ENCODE results near the gene SLC25A14. TPM values are rescaled to one million over a fixed set of nuclear protein-coding genes. Genes with fewer than 3 reads are reported as not detected.

SLC25A14 gene
- total RNA-seq, 4 donors from 2014 or later = 6.2 to 8.4 (median 6.4) TPM

DNA sequence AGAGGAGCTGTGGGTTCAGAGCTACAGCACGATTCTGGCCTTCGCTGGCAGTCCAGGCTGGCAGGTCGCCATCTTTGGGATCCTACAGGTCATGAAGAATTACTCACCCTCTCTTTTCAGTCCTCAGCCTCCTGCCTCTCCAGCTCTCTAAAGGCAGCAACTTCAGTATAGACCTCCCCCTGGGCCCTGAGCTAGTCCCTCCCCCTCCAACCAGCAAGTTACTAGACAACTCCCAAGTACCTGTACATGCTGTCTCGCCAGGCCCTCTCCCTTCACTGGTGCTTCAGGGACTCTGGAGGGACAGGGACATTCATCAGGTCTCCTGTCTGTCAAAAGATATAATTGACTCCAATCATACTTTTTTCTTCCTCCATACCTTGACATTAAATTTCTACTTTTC is 45.8 kb downstream of the SLC25A14 start, which contains the start of gene GPR119:
Gene GPR119 (minus strand): TSS at position 155 of the 400 bp plus-strand sequence. CDS start 227 bp downstream, outside the sequence.
- Histone ChIP-seq H3K4me1 (no peaks in the 10 kb centered on the region), H3K9me3 (no peaks in the 10 kb centered on the region), H3K27me3 (no peaks in the 10 kb centered on the region), H3K36me3 (no peaks in the 10 kb centered on the region), H3K27ac (no peak within 1 kb of the TSS), H3K4me3 (no peak within 1 kb of the TSS)
- DNase-seq = no peak
- no peak for TF ChIP-seq POLR2A (IDR thresholded peaks at IDR 0.05)
- TF ChIP-seq, protein P1, sequence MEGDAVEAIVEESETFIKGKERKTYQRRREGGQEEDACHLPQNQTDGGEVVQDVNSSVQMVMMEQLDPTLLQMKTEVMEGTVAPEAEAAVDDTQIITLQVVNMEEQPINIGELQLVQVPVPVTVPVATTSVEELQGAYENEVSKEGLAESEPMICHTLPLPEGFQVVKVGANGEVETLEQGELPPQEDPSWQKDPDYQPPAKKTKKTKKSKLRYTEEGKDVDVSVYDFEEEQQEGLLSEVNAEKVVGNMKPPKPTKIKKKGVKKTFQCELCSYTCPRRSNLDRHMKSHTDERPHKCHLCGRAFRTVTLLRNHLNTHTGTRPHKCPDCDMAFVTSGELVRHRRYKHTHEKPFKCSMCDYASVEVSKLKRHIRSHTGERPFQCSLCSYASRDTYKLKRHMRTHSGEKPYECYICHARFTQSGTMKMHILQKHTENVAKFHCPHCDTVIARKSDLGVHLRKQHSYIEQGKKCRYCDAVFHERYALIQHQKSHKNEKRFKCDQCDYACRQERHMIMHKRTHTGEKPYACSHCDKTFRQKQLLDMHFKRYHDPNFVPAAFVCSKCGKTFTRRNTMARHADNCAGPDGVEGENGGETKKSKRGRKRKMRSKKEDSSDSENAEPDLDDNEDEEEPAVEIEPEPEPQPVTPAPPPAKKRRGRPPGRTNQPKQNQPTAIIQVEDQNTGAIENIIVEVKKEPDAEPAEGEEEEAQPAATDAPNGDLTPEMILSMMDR (IDR thresholded peaks at IDR 0.05) = no peak
- intact Hi-C loops (cut with DNase I) = no loop called here
- 49 to 59% methylated on average over 2 to 4 of the region's 4 CpGs for WGBS, 2 donors

DNA sequence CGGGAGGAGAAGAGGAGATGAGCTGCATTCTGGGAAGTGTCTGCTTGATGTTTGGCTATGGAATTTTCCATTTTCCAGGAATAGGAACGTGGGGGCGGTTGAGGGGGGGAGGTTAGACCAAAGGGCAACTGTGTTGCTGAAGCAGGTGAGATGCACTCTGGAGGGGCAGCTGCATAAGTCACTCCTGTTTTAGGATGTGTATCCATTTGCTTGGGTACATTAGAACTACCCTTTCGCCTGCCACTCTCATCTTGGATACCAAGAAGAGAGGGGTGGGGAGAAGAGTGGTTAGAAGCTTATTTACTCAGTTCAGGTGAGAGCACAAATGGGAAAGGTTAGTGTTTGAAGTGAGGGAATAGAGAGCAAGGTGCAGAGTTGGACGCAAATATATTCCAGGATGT is 46.7 kb downstream of the SLC25A14 start:
- no peak for DNase-seq
- no peaks in the 10 kb centered on the region for H3K36me3 ChIP-seq
- WGBS, 2 donors = 20 to 53% methylated on average over 1 to 4 of the region's 5 CpGs

DNA sequence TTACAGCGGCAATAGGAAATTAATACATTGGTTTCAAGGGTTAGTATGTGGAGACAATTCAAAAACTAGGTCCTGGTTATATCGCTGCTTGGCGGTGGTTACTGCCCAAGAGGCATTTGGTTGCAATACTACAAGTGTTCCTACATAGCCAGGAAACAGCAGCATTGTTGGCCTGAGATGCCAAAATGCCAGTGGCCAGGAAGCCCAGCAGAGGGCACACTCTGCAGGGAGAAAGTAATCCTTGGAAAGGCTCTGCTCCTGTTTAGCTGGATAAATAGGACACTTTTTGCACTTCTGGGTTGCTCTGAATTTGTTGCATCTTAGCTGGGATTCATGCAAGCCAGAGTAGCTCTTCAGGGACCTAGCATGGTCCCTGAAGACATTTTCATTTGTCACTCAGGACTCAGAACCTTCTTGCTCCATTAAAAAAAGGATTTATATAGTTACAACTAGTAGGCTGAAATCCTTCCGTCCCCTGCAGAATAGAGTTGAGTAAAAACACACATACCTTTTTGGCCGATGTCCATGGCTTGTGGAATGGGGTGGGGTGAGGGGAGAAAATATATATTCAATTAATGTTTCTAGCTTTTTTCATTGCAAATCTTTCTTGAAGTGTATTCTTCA is 53.8 kb downstream of the SLC25A14 start:
- 32 to 37% methylated on average over 4 to 5 of the region's 5 CpGs for WGBS, 2 donors
- TF ChIP-seq POLR2A (IDR thresholded peaks at IDR 0.05) = no peak
- TF ChIP-seq, protein P1 (IDR thresholded peaks at IDR 0.05) = peak in 5 of 6 experiments; percentile 42 to 57 (median 47)
- H3K36me3 ChIP-seq = no peaks in the 10 kb centered on the region
- no peak overlapping the region for H3K27ac ChIP-seq
- DNase-seq = no peak
- intact Hi-C loops (cut with DNase I) = no loop called here
- H3K4me1 ChIP-seq = no peaks in the 10 kb centered on the region
- no peaks in the 10 kb centered on the region for H3K9me3 ChIP-seq
- no peak overlapping the region for H3K4me3 ChIP-seq
- peaks cover 0 to 4% (median 0%) of the 10 kb centered on the region in 4 donors for H3K27me3 ChIP-seq

More for the DNA sequence above, 46.7 kb downstream of the SLC25A14 start:
- no peak for TF ChIP-seq POLR2A (IDR thresholded peaks at IDR 0.05)
- TF ChIP-seq, protein P1 (IDR thresholded peaks at IDR 0.05) = no peak
- Histone ChIP-seq H3K27me3 (no peaks in the 10 kb centered on the region), H3K4me3 (no peak overlapping the region), H3K9me3 (no peaks in the 10 kb centered on the region), H3K4me1 (no peaks in the 10 kb centered on the region), H3K27ac (no peak overlapping the region)
- intact Hi-C loops (cut with DNase I) = no loop called here

DNA sequence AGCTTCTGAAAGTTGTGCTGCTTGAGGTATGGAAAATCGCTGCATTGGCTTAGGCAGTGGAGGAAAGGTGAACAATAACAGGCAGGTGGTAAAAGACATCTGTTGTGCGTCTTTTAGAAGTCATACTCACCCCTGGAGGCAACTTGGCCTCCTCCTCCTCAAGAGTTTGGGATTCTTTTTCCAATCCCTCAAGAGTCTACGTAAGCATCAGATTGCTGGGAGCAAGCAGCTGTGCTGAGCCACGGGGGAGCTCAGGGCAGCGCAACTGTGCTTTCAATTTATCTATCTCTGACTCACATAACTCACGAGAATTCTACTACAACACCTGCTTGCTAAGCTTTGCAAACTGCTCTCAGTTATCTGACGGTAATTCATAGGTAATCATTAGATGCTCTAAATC is 55.6 kb downstream of the SLC25A14 start:
- intact Hi-C loops (cut with DNase I) = no loop called here
- Histone ChIP-seq H3K36me3 (no peaks in the 10 kb centered on the region), H3K27me3 (peaks cover 0 to 4% (median 0%) of the 10 kb centered on the region in 4 donors), H3K9me3 (no peaks in the 10 kb centered on the region), H3K4me3 (no peak overlapping the region), H3K27ac (no peak overlapping the region), H3K4me1 (no peaks in the 10 kb centered on the region)
- TF ChIP-seq, protein P1 (IDR thresholded peaks at IDR 0.05) = no peak
- no peak for TF ChIP-seq POLR2A (IDR thresholded peaks at IDR 0.05)
- DNase-seq = no peak
- WGBS, 2 donors = 61% methylated on average over 7 of the region's 7 CpGs

DNA sequence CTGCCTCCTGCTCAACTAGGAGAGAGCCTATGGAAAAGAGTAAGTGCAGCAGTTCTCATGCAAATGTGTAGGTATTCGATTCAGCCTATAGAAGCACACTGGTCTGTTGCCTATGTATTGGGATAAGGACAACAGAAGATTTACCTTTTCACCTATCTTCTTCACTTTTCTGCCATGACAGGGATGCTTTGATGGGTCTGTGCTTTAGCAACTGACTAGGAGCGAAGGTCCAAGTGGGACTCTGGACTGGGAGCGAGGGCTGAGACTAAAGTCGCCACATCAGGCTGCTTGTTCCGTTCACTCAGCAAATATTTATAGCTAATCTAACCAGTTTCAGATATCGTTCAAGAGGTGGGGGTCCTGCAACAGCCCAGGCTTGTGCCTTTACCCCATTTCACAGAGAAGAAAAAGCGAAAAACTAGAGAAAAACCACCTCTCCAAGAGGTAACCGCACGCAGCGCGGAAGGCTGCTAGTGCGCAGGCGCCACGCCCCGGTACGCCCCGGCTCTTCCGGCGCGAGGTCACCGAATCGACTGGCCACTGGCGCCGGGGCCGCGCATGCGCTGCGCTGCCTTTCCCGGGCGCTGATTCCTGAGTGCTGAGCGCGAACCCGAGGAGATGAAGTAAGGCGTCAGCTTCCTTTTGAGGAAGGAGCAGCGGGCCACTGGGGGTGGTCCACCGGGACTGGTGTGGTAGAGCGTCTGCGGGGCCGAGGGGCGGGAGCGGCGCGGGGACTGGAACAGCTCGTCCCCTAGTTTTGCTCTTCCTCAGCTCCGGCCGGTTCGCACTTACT is 61.9 kb downstream of the SLC25A14 start, which contains the start of gene RBMX2:
Gene RBMX2 (plus strand): TSS at position 573 of the 793 bp plus-strand sequence. CDS start 46 bp downstream, at position 619.
- peak within 1 kb of the TSS; percentile 76 to 85 (median 82) for H3K27ac ChIP-seq
- no peaks in the 10 kb centered on the region for H3K27me3 ChIP-seq
- peak in 3 of 4 donors; percentile 22 to 53 (median 30) for TF ChIP-seq POLR2A (IDR thresholded peaks at IDR 0.05)
- TF ChIP-seq, protein P1 (IDR thresholded peaks at IDR 0.05) = no peak
- peaks cover 0 to 25% (median 0%) of the 10 kb centered on the region in 3 donors for H3K36me3 ChIP-seq
- 0 to 45% methylated on average over 1 to 25 of the region's 47 CpGs for WGBS, 2 donors
- H3K4me3 ChIP-seq = peak within 1 kb of the TSS; percentile 55 to 80 (median 62)
- peak; percentile 22 for DNase-seq
- H3K9me3 ChIP-seq = no peaks in the 10 kb centered on the region
- intact Hi-C loops (cut with DNase I) = no loop called here
- peaks cover 0 to 19% (median 0%) of the 10 kb centered on the region in 3 donors for H3K4me1 ChIP-seq

All from esophagus squamous epithelium (tissue), 5 donors.